DMS 273 treated with DMSO at 0.1 percent for 48 hours (cell line): ENCODE data around the gene PDE1C.

Experiments used
- DNase-seq: peaks from one replicate; lab custom pipeline; 2025; lab: John Stamatoyannopoulos, UW

PDE1C gene

GRCh38 chr7:31939076-31939475 lies 131.1 kb downstream of the PDE1C start:
- no peak for DNase-seq

GRCh38 chr7:31938650-31939049 lies 131.6 kb downstream of the PDE1C start:
- DNase-seq, result no peak

- DNase-seq, result no peak
These were observed 132.2 kb downstream of the PDE1C start for GRCh38 chr7:31937982-31938381.

GRCh38 chr7:31935124-31936054 lies 134.8 kb downstream of the PDE1C start:
- DNase-seq, result no peak

- DNase-seq, result no peak
These were observed 135.7 kb downstream of the PDE1C start for GRCh38 chr7:31934551-31934950.

- DNase-seq, result no peak
These were observed 136.7 kb downstream of the PDE1C start for GRCh38 chr7:31933481-31933880.

- no peak for DNase-seq
These were observed 143.1 kb downstream of the PDE1C start for GRCh38 chr7:31926991-31927584.

GRCh38 chr7:31925753-31926454 lies 144.3 kb downstream of the PDE1C start:
- no peak for DNase-seq

- no peak for DNase-seq
These were observed 146.0 kb downstream of the PDE1C start for GRCh38 chr7:31924251-31924650.

GRCh38 chr7:31922848-31923247 lies 147.4 kb downstream of the PDE1C start:
- no peak for DNase-seq

- DNase-seq, result no peak
These were observed 149.2 kb downstream of the PDE1C start for GRCh38 chr7:31921047-31921446.

GRCh38 chr7:31919678-31920369 lies 150.4 kb downstream of the PDE1C start:
- DNase-seq, result no peak

- DNase-seq, result no peak
These were observed 151.4 kb downstream of the PDE1C start for GRCh38 chr7:31918706-31919393.

GRCh38 chr7:31917256-31917655 lies 153.0 kb downstream of the PDE1C start:
- DNase-seq, result no peak

- peak; percentile 30 for DNase-seq
These were observed 160.0 kb downstream of the PDE1C start for GRCh38 chr7:31910191-31910590.

GRCh38 chr7:31906479-31907171 lies 163.6 kb downstream of the PDE1C start:
- no peak for DNase-seq

GRCh38 chr7:31903962-31904361 lies 166.2 kb downstream of the PDE1C start:
- no peak for DNase-seq

GRCh38 chr7:31899356-31899927 lies 170.8 kb downstream of the PDE1C start:
- no peak for DNase-seq

- no peak for DNase-seq
These were observed 173.3 kb downstream of the PDE1C start for GRCh38 chr7:31896925-31897324.

- DNase-seq, result no peak
These were observed 175.9 kb downstream of the PDE1C start for GRCh38 chr7:31894308-31894707.

GRCh38 chr7:31893365-31893764 lies 176.8 kb downstream of the PDE1C start:
- DNase-seq, result no peak
